Prostate gland (tissue), 2 donors: ENCODE measurements around the gene CPNE4.

Experiments
- POLR2A ChIP-seq: fragments of 450-650 bp; IDR thresholded peaks from one replicate; pipeline ENCODE4 v1.6.1; 2016; ENCODE audit warnings: antibody characterized with exemption, mild to moderate bottlenecking
- POLR2AphosphoS5 ChIP-seq: sonication (generic); formaldehyde crosslinking; IDR thresholded peaks from one replicate; pipeline ENCODE4 v1.6.1; 2017; ENCODE audit warnings: antibody characterized with exemption
- TF ChIP-seq, protein P1 (sequence below), 4 experiments: fragments of 200-600 bp in 2 of 4; fragments of 450-650 bp in 2 of 4; sonication (generic) in 2 of 4; IDR thresholded peaks; 1 replicate in 3 of 4; 2 replicates in 1 of 4; pipeline ENCODE4 v1.5.1; 2016 to 2019; ENCODE audit warnings: antibody characterized with exemption in 4 of 4, mild to moderate bottlenecking in 2 of 4, moderate library complexity in 2 of 4

DNA sequence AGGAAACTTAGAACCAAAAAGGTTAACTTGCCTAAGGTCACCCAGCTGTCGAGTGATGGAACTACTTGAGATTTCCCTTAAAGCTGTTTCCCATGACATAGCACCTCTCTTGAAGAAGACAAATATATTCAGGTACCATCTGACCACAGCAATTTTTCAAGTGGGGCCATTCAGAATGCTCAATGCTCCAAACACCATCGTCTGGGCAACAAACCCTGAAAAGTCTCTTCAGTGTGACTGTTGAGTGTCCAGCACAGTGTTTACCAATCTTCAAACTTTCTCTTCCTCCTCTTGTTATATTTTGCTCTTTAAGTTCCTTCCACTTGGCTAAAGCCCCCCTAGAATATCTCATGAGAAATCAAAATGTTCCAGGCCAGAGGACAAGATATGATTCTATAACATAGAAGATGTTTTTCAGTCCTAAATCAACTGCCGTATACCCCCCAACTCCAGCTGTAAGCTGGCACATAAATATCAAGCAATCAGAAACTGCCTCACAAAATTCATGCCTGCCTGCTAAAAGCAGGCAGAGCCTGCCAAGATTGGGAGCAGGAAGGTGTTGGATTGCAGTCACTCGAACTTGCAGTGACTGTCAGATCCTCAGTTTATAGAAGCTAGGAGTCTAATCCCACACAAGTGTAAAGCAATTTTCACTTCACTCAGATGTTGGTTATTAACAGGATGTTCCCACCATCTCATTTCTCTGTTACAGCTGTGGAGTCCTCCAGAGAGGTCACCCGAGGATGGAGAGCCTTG lies 301.6 kb downstream of the CPNE4 start:
- TF ChIP-seq, protein P1, sequence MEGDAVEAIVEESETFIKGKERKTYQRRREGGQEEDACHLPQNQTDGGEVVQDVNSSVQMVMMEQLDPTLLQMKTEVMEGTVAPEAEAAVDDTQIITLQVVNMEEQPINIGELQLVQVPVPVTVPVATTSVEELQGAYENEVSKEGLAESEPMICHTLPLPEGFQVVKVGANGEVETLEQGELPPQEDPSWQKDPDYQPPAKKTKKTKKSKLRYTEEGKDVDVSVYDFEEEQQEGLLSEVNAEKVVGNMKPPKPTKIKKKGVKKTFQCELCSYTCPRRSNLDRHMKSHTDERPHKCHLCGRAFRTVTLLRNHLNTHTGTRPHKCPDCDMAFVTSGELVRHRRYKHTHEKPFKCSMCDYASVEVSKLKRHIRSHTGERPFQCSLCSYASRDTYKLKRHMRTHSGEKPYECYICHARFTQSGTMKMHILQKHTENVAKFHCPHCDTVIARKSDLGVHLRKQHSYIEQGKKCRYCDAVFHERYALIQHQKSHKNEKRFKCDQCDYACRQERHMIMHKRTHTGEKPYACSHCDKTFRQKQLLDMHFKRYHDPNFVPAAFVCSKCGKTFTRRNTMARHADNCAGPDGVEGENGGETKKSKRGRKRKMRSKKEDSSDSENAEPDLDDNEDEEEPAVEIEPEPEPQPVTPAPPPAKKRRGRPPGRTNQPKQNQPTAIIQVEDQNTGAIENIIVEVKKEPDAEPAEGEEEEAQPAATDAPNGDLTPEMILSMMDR (IDR thresholded peaks at IDR 0.05) = no peak
- no peak for TF ChIP-seq POLR2A
- TF ChIP-seq POLR2AphosphoS5 = no peak
